ENCODE data around the gene EXOSC2.

- no peak for TF ChIP-seq SUZ12 (IDR thresholded peaks at IDR 0.05)
- no peak for TF ChIP-seq TARDBP (IDR thresholded peaks at IDR 0.05)
- TF ChIP-seq FOXM1 (IDR thresholded peaks at IDR 0.05; ENCODE audit: borderline replicate concordance), result no peak
- no peak for TF ChIP-seq ELF4 (IDR thresholded peaks at IDR 0.05)
- TF ChIP-seq ARNT (IDR thresholded peaks at IDR 0.05), result no peak
- TF ChIP-seq SP1 (IDR thresholded peaks at IDR 0.05), result no peak
- TF ChIP-seq ZNF384 (IDR thresholded peaks at IDR 0.05), result peak; percentile 95
- no peak for TF ChIP-seq HDGF (IDR thresholded peaks at IDR 0.05; ENCODE audit: borderline replicate concordance)
- no peak for TF ChIP-seq CTBP1 (IDR thresholded peaks at IDR 0.05; ENCODE audit: borderline replicate concordance)
- TF ChIP-seq BHLHE40 (IDR thresholded peaks at IDR 0.05; ENCODE audit: borderline replicate concordance), result no peak
- no peak for TF ChIP-seq FOXA1 (IDR thresholded peaks at IDR 0.05)
- no peak for TF ChIP-seq FOXK2 (IDR thresholded peaks at IDR 0.05)
Measured at GRCh38 chr9:130707225-130707976, 13.8 kb downstream of the EXOSC2 start.

All from HEK293T (cell line).